SK-N-SH (cell line): Measurements from ENCODE around the gene RAD51B.
"Not testable (repeated sequence)": the region's sequence is repeated elsewhere in the genome, so short reads cannot be mapped to it uniquely, and the experiment has no call there.

Source experiments
- CTCF ChIP-seq: fragments of 200-600 bp; sonication (generic); IDR thresholded peaks from 2 replicates; pipeline ENCODE4 v1.6.1; 2017; ENCODE audit warnings: antibody characterized with exemption, mild to moderate bottlenecking, moderate library complexity
- NFIC ChIP-seq: IDR thresholded peaks from 2 replicates; pipeline ENCODE4 v1.4.0; 2012; ENCODE audit warnings: borderline replicate concordance
- PBX3 ChIP-seq: IDR thresholded peaks from 2 replicates; pipeline ENCODE4; 2012
- RAD21 ChIP-seq: IDR thresholded peaks from 2 replicates; pipeline ENCODE4 v1.6.1; 2012; ENCODE audit warnings: mild to moderate bottlenecking, low read length

GRCh38 chr14:68435631-68436030 lies 616.1 kb downstream of the RAD51B start:
- TF ChIP-seq PBX3, NFIC, RAD21, CTCF: not testable (repeated sequence)
